ENCODE results near the gene BLM.

- TF ChIP-seq CTCF (IDR thresholded peaks at IDR 0.05): no peak
- TF ChIP-seq POLR2A (IDR thresholded peaks at IDR 0.05): no peak
- no peak for TF ChIP-seq POLR2AphosphoS5 (IDR thresholded peaks at IDR 0.05)
Observed at GRCh38 chr15:90684281-90684680, 32.9 kb upstream of the BLM start.

All from breast epithelium (tissue), 3 donors.